Measurements from ENCODE around the gene CATSPERB.
A peak's percentile ranks its signal among the peaks of the same experiment; 100 is the strongest.
"Not testable (repeated sequence)": the region's sequence is repeated elsewhere in the genome, so short reads cannot be mapped to it uniquely, and the experiment has no call there.

The CATSPERB gene

DNA sequence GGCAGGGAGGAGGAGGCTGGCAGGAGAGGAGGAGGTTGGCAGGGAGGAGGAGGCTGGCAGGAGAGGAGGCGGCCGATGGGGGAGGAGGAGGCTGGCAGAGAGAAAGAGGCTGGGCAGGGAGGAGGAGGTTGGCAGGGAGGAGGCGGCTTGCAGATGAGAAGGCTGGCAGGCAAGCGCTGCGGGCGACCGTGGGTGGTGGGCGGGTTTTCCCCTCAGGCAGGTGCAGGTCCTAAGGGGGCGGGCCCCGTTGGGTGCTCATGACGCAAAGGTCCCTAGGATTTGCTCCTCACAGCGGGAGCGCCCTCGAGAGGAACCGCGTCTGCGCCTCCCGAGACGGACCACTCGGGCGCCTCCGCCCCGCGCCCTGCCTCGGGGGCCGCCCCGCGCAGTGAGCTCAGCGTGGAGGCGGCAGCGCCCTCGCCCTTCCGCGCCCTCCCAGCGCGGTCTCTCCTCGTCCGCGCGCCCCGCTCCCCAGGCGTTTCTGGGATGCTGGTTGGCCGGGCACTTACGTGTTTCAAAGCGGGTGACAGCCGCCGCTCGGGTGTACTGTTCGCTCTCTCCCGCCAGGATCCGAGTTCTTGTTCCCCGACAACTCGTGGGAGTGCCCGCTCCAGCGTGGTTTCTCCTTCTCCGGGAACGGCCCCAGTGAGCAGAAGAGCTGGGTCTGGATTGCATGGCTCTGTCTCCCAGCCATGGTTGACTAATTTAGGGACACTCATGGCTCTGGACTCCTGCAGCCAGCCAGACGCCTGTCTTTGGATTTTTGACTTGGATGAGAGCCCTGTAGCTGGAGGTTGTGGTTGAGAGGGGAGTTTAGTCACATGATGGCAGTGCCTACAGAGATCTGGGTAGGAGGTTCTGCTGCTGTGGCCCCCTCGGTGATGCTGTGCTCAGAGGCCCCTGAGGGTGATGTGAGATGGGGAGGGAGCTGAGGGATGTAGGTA, 157.7 kb downstream of the CATSPERB start:
- peak; percentile 90 to 95 for DNase-seq

- DNase-seq, result no peak
Observed at GRCh38 chr14:91573528-91573893, 158.4 kb downstream of the CATSPERB start.

GRCh38 chr14:91570021-91570420, 161.9 kb downstream of the CATSPERB start:
- no peak for DNase-seq

- DNase-seq, result no peak
Observed at GRCh38 chr14:91569301-91569700, 162.6 kb downstream of the CATSPERB start.

DNA sequence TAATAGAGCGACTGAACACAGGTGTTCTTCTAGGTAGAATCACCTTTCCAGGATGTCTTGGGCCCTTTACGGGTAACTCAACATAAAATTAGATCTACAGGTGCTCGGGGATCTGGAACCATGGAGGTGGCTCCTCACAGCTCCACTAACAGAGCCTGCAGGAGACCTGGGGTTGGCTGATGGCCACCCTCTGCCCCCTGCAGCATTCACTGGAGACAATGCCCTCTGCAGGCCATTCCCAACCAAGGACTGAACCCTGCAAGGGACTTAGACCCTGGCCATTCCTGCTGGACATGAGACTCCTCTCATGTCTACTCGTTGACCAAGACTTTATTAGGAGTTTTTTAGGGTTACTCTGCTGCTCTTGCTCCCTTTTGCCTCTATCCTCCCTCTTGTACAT, 163.3 kb downstream of the CATSPERB start:
- no peak for DNase-seq

DNA sequence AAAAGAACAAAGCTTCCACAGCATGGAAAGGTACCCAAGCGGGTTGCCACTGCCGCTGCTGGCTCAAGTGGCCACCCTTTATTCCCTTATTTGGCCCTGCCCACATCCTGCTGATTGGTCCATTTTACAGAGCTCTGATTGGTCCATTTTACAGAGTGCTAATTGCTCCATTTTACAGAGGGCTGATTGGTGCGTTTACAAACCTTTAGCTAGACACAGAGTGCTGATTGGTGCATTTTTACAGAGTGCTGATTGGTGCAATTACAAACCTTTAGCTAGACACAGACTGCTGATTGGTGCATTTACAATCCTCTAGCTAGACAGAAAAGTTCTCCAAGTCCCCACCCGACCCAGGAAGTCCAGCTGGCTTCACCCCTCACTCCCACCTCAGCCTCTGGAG, 164.1 kb downstream of the CATSPERB start:
- not testable (repeated sequence) for DNase-seq

GRCh38 chr14:91555531-91555930, 176.4 kb downstream of the CATSPERB start:
- no peak for DNase-seq

DNA sequence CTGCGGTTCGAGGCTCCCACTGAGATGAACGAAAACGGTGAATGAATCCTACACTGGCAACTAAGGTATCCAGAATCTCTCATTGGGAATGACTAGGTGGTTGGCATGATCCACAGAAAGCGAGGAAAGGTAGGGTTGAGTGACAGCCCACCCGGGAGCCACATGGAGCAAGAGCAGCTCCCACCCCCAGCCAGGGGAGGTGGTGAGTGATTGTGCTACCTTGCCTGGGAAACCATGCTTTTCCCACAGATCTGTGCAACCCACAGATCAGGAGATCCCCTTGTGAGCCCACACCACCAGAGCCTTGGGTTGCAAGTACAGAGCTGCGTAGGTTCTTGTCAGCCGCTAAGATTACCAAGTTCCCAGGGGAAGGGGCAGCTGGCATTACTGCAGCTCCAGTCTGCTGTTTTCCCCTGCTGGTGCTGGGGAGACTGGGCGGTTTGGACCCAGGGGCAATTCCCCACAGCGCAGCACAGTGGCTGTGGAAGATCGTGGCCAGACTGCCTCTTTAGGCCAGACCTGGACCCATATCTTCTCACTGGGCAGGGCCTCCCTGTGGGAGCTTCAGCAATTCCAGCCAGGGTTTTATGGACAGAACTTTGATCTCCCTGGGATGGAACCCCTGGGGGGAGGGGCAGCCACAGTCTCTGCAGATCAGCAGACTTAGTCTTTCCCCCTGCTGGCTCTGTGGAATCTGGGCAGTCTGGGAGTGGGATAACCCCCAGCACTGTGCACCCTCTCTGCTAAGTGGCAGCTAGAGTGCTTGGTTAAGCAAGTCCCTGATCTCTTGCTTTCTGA, 177.2 kb downstream of the CATSPERB start:
- DNase-seq, result no peak

DNA sequence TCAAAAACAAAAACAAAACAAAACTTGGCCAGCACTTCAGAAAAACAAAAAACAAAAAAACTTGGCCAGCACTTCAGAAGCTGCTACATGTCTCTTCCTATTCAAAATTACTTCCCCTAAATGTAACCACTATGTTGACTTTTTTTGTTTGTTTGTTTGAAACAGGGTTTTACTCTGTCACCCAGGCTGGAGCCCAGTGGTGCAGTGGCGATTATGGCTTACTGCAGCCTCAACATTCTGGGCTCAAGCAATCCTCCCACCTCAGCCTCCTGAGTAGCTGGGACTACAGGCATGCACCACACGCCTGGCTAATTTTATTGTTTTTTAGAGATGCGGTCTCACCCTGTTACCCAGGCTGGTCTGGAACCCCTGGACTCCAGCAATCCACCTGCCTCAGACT, 183.8 kb downstream of the CATSPERB start:
- DNase-seq, result no peak

GRCh38 chr14:91545946-91546716, 185.8 kb downstream of the CATSPERB start:
- DNase-seq, result no peak

- DNase-seq, result no peak
Observed at GRCh38 chr14:91545204-91545603, 186.7 kb downstream of the CATSPERB start.

- DNase-seq, result no peak
Observed at GRCh38 chr14:91536327-91536726, 195.6 kb downstream of the CATSPERB start.

- not testable (repeated sequence) for DNase-seq
Observed at GRCh38 chr14:91534059-91534458, 197.8 kb downstream of the CATSPERB start.

DNA sequence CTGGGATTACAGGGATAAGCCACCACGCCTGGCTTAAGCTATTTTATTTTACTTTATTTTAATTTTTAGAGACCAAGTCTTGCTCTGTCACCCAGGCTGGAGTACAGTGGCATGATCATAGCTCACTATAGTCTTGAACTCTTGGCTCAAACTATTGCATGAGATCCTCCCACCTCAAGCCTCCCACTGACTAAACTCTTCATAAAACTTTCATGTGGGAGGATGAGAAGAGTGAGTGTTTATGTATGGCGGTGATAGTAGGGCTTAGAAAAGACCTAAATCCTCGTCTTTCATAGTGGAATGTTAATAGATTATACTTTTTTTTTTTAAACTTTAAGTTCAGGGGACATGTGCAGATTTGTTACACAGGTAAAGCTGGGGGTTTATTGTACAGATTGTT, 198.3 kb downstream of the CATSPERB start:
- no peak for DNase-seq

Measured in stimulated activated CD4-positive, alpha-beta T cell treated with anti-CD3 and anti-CD28 coated beads, Interleukin-2, amount 100 ng/mL, for 24 hours (primary cell).